GM19035 (cell line): Measurements from ENCODE around the gene DDX20.
"Not testable (repeated sequence)": the region's sequence is repeated elsewhere in the genome, so short reads cannot be mapped to it uniquely, and the experiment has no call there.

ENCODE experiments used
- ATAC-seq: cut with Tn5 transposase; IDR thresholded peaks from one replicate; pipeline ENCODE4 v1.9.1; 2021; ENCODE audit not compliant: unreplicated experiment

DDX20 gene

GRCh38 chr1:111784273-111784901, 28.7 kb downstream of the DDX20 start:
- ATAC-seq: no peak

GRCh38 chr1:111786669-111787207, 31.0 kb downstream of the DDX20 start:
- no peak for ATAC-seq

GRCh38 chr1:111789142-111789541, 33.4 kb downstream of the DDX20 start:
- no peak for ATAC-seq

- ATAC-seq: no peak
These were observed 34.1 kb downstream of the DDX20 start for GRCh38 chr1:111789666-111790316.

- ATAC-seq: no peak
These were observed 36.1 kb downstream of the DDX20 start for GRCh38 chr1:111791776-111792175.

- ATAC-seq: no peak
These were observed 36.5 kb downstream of the DDX20 start for GRCh38 chr1:111792249-111792648.

GRCh38 chr1:111793923-111794322, 38.2 kb downstream of the DDX20 start:
- no peak for ATAC-seq

- ATAC-seq: no peak
These were observed 39.7 kb downstream of the DDX20 start for GRCh38 chr1:111795401-111795800.

GRCh38 chr1:111798580-111798979, 42.9 kb downstream of the DDX20 start:
- ATAC-seq: no peak

GRCh38 chr1:111799722-111800121, 44.0 kb downstream of the DDX20 start:
- ATAC-seq: not testable (repeated sequence)

- no peak for ATAC-seq
These were observed 45.6 kb downstream of the DDX20 start for GRCh38 chr1:111801071-111801850.

- no peak for ATAC-seq
These were observed 46.4 kb downstream of the DDX20 start for GRCh38 chr1:111802110-111802509.

- ATAC-seq: no peak
These were observed 47.3 kb downstream of the DDX20 start for GRCh38 chr1:111802984-111803383.

GRCh38 chr1:111803951-111804350, 48.2 kb downstream of the DDX20 start:
- no peak for ATAC-seq

GRCh38 chr1:111804776-111805175, 49.1 kb downstream of the DDX20 start:
- no peak for ATAC-seq

- ATAC-seq: no peak
These were observed 49.5 kb downstream of the DDX20 start for GRCh38 chr1:111805251-111805650.

GRCh38 chr1:111811891-111812290, 56.2 kb downstream of the DDX20 start:
- no peak for ATAC-seq

GRCh38 chr1:111812306-111812705, 56.6 kb downstream of the DDX20 start:
- ATAC-seq: no peak

GRCh38 chr1:111813440-111814304, 58.0 kb downstream of the DDX20 start:
- no peak for ATAC-seq

- no peak for ATAC-seq
These were observed 58.6 kb downstream of the DDX20 start for GRCh38 chr1:111814305-111814628.

- no peak for ATAC-seq
These were observed 58.9 kb downstream of the DDX20 start for GRCh38 chr1:111814642-111815041.
